Measurements from ENCODE around the gene LRBA. TPM values are rescaled to one million over a fixed set of nuclear protein-coding genes. Genes with fewer than 3 reads are reported as not detected.

Gene LRBA
- total RNA-seq, 2 donors from 2014 or later = 50.1 to 59.9 TPM

- Histone ChIP-seq H3K4me1 (no peaks in the 10 kb centered on the region), H3K9me3 (no peaks in the 10 kb centered on the region), H3K4me3 (no peak overlapping the region), H3K36me3 (replicated peaks in 1 of 2; ENCODE audit: insufficient read depth in 1 of 2, low read depth in 2 of 2) (no peaks in the 10 kb centered on the region), H3K27ac (no peak overlapping the region), H3K27me3 (no peaks in the 10 kb centered on the region)
- intact Hi-C loops (cut with DNase I) = no loop called here
- TF ChIP-seq POLR2A (IDR thresholded peaks at IDR 0.05) = no peak
- TF ChIP-seq CTCF (IDR thresholded peaks at IDR 0.05) = no peak
- DNase-seq (no peak), ATAC-seq (no peak)
- WGBS, 2 donors = 72 to 75% methylated on average over 2 of the region's 2 CpGs
Observed at GRCh38 chr4:150943818-150944217, 71.3 kb downstream of the LRBA start.

DNA sequence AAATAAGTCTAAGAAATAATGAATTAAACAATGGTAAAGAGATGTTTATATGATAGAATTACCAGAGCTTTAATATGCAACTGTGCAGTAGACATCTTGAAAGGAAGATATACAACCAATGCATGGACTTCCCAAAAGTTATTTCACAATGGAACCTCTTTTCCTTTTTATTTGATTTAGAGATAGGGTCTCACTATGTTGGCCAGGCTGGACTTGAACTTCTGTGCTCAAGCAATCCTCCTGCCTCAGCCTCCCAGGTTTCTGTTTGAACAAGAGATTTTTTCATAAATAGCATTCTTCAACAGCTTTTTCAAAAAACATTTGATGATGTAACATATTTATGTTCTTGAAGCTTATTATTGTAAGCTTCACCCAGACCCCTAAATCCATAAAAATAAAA is 72.0 kb downstream of the LRBA start:
- Histone ChIP-seq H3K4me3 (no peak overlapping the region), H3K27me3 (no peaks in the 10 kb centered on the region), H3K9me3 (no peaks in the 10 kb centered on the region), H3K36me3 (replicated peaks in 1 of 2; ENCODE audit: insufficient read depth in 1 of 2, low read depth in 2 of 2) (no peaks in the 10 kb centered on the region), H3K4me1 (no peaks in the 10 kb centered on the region), H3K27ac (no peak overlapping the region)
- TF ChIP-seq POLR2A (IDR thresholded peaks at IDR 0.05) = no peak
- TF ChIP-seq CTCF (IDR thresholded peaks at IDR 0.05) = no peak
- no peak for ATAC-seq
- no peak for DNase-seq
- intact Hi-C loops (cut with DNase I) = no loop called here

DNA sequence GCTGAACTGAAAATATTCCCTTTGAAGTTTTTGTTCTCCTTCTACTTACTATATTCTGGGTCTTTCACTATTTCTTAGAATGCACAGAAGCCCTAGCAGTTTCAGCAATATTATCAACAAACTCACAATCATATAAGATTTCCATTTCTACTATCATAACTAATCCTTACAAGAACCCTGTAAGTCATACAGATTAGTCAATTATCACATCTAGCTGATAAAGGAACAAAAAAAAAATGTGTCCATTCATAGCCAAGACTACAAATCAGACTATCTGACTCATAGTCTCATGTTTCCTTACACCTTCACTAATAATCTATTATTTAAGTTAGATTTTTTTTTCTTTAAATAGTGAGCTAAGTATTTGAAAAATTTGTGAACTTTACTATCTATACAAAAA is 72.5 kb downstream of the LRBA start:
- TF ChIP-seq CTCF (IDR thresholded peaks at IDR 0.05) = no peak
- no peak for TF ChIP-seq POLR2A (IDR thresholded peaks at IDR 0.05)
- H3K4me1 ChIP-seq = no peaks in the 10 kb centered on the region
- intact Hi-C loops (cut with DNase I) = no loop called here
- H3K36me3 ChIP-seq (replicated peaks in 1 of 2; ENCODE audit: insufficient read depth in 1 of 2, low read depth in 2 of 2) = no peaks in the 10 kb centered on the region
- DNase-seq (no peak), ATAC-seq (no peak)
- H3K9me3 ChIP-seq = no peaks in the 10 kb centered on the region
- no peak overlapping the region for H3K27ac ChIP-seq
- H3K27me3 ChIP-seq = no peaks in the 10 kb centered on the region
- no peak overlapping the region for H3K4me3 ChIP-seq

- intact Hi-C loops (cut with DNase I) = no loop called here
- Histone ChIP-seq H3K9me3 (no peaks in the 10 kb centered on the region), H3K4me1 (peaks cover 5% of the 10 kb centered on the region), H3K27ac (no peak overlapping the region), H3K4me3 (no peak overlapping the region), H3K36me3 (replicated peaks in 1 of 2; ENCODE audit: insufficient read depth in 1 of 2, low read depth in 2 of 2) (no peaks in the 10 kb centered on the region), H3K27me3 (no peaks in the 10 kb centered on the region)
- ATAC-seq = no peak
- TF ChIP-seq POLR2A (IDR thresholded peaks at IDR 0.05) (no peak), CTCF (IDR thresholded peaks at IDR 0.05) (no peak)
- DNase-seq = no peak
Observed at GRCh38 chr4:150940123-150940522, 75.0 kb downstream of the LRBA start.

GRCh38 chr4:150939530-150939929 is 75.6 kb downstream of the LRBA start:
- no peaks in the 10 kb centered on the region for H3K27me3 ChIP-seq
- H3K36me3 ChIP-seq (replicated peaks in 1 of 2; ENCODE audit: insufficient read depth in 1 of 2, low read depth in 2 of 2) = no peaks in the 10 kb centered on the region
- 96 to 99% methylated on average over 3 of the region's 3 CpGs for WGBS, 2 donors
- no peak overlapping the region for H3K27ac ChIP-seq
- H3K4me1 ChIP-seq = peaks cover 5% of the 10 kb centered on the region
- DNase-seq (no peak), ATAC-seq (no peak)
- H3K4me3 ChIP-seq = no peak overlapping the region
- no peak for TF ChIP-seq CTCF (IDR thresholded peaks at IDR 0.05)
- TF ChIP-seq POLR2A (IDR thresholded peaks at IDR 0.05) = no peak
- intact Hi-C loops (cut with DNase I) = no loop called here
- no peaks in the 10 kb centered on the region for H3K9me3 ChIP-seq

All from body of pancreas (tissue), 4 donors.